ENCODE results near the gene LSM7. TPM values are rescaled to one million over a fixed set of nuclear protein-coding genes. Genes with fewer than 3 reads are reported as not detected.

The LSM7 gene
- total RNA-seq, 1 donor from 2014 or later = 135 TPM

GRCh38 chr19:2343289-2343982 is 15.1 kb upstream of the LSM7 start:
- TF ChIP-seq POLR2A (IDR thresholded peaks at IDR 0.05) = no peak
- no peak for TF ChIP-seq POLR2AphosphoS5 (IDR thresholded peaks at IDR 0.05; ENCODE audit: insufficient read depth in 1 of 2, low read depth in 1 of 2)
- no peak for TF ChIP-seq CTCF (IDR thresholded peaks at IDR 0.05)
- DNase-seq (ENCODE audit: extremely low spot score in 2 of 2) = no peak
- intact Hi-C loops (cut with DNase I) = no loop called here

DNA sequence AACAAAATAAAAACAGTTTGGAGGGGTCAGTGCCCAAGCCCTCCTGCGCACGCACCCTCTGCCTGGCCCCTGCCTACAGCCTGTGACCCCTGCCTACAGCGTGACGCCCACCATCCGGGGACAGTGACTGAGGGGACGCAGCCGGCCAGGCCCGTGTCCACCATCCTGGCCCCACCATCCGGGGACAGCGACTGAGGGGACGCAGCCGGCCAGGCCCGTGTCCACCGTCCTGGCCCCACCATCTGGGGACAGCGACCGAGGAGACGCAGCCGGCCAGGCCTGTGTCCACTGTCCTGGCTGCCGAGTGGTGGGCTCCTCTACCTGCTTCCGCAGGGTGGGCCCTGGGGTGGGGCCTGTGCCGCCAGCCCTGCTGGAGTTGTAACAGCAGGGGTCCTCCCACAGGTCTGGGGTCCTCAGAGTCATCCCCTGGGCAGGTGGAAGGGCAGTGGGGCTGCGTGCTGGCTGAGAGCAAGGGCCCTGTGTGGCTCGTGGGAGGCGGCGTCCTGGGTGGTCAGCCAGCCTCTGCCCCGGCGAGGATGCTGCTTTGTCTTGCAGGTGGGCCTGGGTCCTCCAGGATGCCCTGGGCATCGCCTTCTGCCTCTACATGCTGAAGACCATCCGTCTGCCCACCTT is 14.4 kb upstream of the LSM7 start:
- H3K27ac ChIP-seq = no peak overlapping the region
- intact Hi-C loops (cut with DNase I) = no loop called here
- peaks cover 0 to 24% of the 10 kb centered on the region in 2 donors for H3K36me3 ChIP-seq
- H3K9me3 ChIP-seq = no peaks in the 10 kb centered on the region
- DNase-seq (ENCODE audit: extremely low spot score in 2 of 2) = no peak
- H3K4me3 ChIP-seq = no peak overlapping the region
- TF ChIP-seq POLR2AphosphoS5 (IDR thresholded peaks at IDR 0.05; ENCODE audit: insufficient read depth in 1 of 2, low read depth in 1 of 2) (no peak), POLR2A (IDR thresholded peaks at IDR 0.05) (no peak), CTCF (IDR thresholded peaks at IDR 0.05) (no peak)
- H3K27me3 ChIP-seq = no peaks in the 10 kb centered on the region
- H3K4me1 ChIP-seq = no peaks in the 10 kb centered on the region

More at GRCh38 chr19:2343289-2343982, 15.1 kb upstream of the LSM7 start:
- Histone ChIP-seq H3K36me3 (peaks cover 0 to 25% of the 10 kb centered on the region in 2 donors), H3K9me3 (no peaks in the 10 kb centered on the region), H3K4me3 (no peak overlapping the region), H3K4me1 (no peaks in the 10 kb centered on the region), H3K27ac (no peak overlapping the region), H3K27me3 (no peaks in the 10 kb centered on the region)

- TF ChIP-seq CTCF (IDR thresholded peaks at IDR 0.05) = no peak
- TF ChIP-seq POLR2A (IDR thresholded peaks at IDR 0.05) = no peak
- TF ChIP-seq POLR2AphosphoS5 (IDR thresholded peaks at IDR 0.05; ENCODE audit: insufficient read depth in 1 of 2, low read depth in 1 of 2) = no peak
- intact Hi-C loops (cut with DNase I) = no loop called here
- no peaks in the 10 kb centered on the region for H3K27me3 ChIP-seq
- DNase-seq (ENCODE audit: extremely low spot score in 2 of 2) = no peak
- H3K27ac ChIP-seq = no peak overlapping the region
- no peaks in the 10 kb centered on the region for H3K9me3 ChIP-seq
- H3K36me3 ChIP-seq = peaks cover 0 to 24% of the 10 kb centered on the region in 2 donors
- H3K4me1 ChIP-seq = no peaks in the 10 kb centered on the region
- no peak overlapping the region for H3K4me3 ChIP-seq
These were observed 13.6 kb upstream of the LSM7 start for GRCh38 chr19:2341982-2342381.

DNA sequence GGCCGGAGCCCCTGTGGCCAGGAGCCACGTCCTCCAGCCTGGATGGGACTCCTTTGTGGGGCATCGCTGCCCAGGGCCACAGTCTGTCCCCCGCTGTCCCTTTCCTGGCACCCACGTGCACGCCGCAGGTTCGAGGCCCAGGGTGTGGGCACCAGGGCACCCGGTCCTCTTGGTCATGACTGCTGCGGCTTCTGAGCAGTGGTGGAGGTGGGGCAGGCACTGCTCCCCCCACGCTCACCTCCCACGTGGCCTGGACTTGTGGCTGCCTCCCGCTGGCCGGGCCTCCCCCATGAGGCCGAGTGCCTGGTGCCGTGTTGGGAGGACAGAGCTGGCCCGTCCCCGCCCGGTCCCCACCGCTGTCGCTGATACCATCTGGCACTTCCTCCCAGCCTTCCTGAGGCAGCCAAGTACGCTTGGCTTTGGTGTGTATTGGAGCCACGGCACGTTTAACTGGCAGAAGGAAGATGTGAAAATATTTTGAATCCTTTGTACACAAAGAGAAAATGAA is 12.9 kb upstream of the LSM7 start:
- peaks cover 0 to 20% of the 10 kb centered on the region in 2 donors for H3K36me3 ChIP-seq
- no peaks in the 10 kb centered on the region for H3K9me3 ChIP-seq
- intact Hi-C loops (cut with DNase I) = no loop called here
- TF ChIP-seq POLR2AphosphoS5 (IDR thresholded peaks at IDR 0.05; ENCODE audit: insufficient read depth in 1 of 2, low read depth in 1 of 2) (no peak), POLR2A (IDR thresholded peaks at IDR 0.05) (no peak), CTCF (IDR thresholded peaks at IDR 0.05) (no peak)
- no peak for DNase-seq (ENCODE audit: extremely low spot score in 2 of 2)
- H3K4me1 ChIP-seq = no peaks in the 10 kb centered on the region
- H3K27me3 ChIP-seq = no peaks in the 10 kb centered on the region
- no peak overlapping the region for H3K27ac ChIP-seq
- H3K4me3 ChIP-seq = no peak overlapping the region
